Measurements from ENCODE around the gene ZC3H12D. TPM values are rescaled to one million over a fixed set of nuclear protein-coding genes. Genes with fewer than 3 reads are reported as not detected.

Gene ZC3H12D
- total and polyA plus RNA-seq, 2 experiments from 2014 or later, result 0.07 TPM; not detected in 1

DNA sequence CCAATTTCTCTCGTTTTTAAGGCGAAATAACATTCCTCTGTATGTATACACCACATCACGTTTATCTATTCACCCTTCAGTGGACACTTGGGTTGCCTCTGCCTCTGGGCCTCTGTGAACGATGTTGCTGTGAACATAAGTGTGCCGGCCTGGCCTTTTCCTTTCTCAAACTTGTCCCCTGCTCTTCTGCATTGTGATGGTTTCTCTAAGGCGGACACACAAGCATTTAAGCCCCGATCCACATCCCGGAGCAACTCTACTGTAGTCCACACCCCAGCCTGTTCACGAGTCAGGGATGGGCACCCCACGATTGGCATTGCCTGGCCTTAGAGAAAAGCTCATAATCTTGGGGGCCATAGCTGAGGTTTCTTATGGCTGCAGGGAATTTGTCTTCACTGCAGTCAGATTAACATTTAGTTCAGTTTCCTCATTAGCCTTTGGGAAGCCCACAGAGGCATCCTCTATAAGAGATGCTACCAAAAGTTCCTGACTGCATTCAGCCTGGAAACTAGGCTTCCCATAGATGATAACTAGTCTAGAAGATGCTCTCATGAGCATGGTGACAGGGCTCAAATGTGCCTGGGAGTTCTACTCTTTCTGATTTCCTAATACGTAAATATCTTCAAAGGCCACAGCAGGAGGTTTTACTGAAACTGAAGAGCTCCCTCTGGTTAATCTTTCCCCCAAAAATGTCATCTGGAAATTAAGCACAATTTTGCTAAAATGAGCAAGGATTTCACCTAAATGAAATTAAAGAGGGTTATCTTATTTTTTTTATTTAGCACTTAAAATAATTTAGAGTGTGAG lies 762 bp downstream of the ZC3H12D start (continued):
- TF ChIP-seq, protein P1, sequence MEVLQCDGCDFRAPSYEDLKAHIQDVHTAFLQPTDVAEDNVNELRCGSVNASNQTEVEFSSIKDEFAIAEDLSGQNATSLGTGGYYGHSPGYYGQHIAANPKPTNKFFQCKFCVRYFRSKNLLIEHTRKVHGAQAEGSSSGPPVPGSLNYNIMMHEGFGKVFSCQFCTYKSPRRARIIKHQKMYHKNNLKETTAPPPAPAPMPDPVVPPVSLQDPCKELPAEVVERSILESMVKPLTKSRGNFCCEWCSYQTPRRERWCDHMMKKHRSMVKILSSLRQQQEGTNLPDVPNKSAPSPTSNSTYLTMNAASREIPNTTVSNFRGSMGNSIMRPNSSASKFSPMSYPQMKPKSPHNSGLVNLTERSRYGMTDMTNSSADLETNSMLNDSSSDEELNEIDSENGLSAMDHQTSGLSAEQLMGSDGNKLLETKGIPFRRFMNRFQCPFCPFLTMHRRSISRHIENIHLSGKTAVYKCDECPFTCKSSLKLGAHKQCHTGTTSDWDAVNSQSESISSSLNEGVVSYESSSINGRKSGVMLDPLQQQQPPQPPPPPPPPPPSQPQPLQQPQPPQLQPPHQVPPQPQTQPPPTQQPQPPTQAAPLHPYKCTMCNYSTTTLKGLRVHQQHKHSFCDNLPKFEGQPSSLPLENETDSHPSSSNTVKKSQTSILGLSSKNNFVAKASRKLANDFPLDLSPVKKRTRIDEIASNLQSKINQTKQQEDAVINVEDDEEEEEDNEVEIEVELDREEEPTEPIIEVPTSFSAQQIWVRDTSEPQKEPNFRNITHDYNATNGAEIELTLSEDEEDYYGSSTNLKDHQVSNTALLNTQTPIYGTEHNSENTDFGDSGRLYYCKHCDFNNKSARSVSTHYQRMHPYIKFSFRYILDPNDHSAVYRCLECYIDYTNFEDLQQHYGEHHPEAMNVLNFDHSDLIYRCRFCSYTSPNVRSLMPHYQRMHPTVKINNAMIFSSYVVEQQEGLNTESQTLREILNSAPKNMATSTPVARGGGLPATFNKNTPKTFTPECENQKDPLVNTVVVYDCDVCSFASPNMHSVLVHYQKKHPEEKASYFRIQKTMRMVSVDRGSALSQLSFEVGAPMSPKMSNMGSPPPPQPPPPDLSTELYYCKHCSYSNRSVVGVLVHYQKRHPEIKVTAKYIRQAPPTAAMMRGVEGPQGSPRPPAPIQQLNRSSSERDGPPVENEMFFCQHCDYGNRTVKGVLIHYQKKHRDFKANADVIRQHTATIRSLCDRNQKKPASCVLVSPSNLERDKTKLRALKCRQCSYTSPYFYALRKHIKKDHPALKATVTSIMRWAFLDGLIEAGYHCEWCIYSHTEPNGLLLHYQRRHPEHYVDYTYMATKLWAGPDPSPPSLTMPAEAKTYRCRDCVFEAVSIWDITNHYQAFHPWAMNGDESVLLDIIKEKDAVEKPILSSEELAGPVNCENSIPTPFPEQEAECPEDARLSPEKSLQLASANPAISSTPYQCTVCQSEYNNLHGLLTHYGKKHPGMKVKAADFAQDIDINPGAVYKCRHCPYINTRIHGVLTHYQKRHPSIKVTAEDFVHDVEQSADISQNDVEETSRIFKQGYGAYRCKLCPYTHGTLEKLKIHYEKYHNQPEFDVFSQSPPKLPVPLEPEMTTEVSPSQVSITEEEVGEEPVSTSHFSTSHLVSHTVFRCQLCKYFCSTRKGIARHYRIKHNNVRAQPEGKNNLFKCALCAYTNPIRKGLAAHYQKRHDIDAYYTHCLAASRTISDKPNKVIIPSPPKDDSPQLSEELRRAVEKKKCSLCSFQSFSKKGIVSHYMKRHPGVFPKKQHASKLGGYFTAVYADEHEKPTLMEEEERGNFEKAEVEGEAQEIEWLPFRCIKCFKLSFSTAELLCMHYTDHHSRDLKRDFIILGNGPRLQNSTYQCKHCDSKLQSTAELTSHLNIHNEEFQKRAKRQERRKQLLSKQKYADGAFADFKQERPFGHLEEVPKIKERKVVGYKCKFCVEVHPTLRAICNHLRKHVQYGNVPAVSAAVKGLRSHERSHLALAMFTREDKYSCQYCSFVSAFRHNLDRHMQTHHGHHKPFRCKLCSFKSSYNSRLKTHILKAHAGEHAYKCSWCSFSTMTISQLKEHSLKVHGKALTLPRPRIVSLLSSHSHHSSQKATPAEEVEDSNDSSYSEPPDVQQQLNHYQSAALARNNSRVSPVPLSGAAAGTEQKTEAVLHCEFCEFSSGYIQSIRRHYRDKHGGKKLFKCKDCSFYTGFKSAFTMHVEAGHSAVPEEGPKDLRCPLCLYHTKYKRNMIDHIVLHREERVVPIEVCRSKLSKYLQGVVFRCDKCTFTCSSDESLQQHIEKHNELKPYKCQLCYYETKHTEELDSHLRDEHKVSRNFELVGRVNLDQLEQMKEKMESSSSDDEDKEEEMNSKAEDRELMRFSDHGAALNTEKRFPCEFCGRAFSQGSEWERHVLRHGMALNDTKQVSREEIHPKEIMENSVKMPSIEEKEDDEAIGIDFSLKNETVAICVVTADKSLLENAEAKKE (CRISPR knock-in tag; IDR thresholded peaks at IDR 0.05), result no peak
- TF ChIP-seq ZNF114 (CRISPR knock-in tag; IDR thresholded peaks at IDR 0.05) (no peak), EZH2phosphoT487 (IDR thresholded peaks at IDR 0.05; ENCODE audit: unreplicated experiment) (no peak)
- TF ChIP-seq, protein P2, sequence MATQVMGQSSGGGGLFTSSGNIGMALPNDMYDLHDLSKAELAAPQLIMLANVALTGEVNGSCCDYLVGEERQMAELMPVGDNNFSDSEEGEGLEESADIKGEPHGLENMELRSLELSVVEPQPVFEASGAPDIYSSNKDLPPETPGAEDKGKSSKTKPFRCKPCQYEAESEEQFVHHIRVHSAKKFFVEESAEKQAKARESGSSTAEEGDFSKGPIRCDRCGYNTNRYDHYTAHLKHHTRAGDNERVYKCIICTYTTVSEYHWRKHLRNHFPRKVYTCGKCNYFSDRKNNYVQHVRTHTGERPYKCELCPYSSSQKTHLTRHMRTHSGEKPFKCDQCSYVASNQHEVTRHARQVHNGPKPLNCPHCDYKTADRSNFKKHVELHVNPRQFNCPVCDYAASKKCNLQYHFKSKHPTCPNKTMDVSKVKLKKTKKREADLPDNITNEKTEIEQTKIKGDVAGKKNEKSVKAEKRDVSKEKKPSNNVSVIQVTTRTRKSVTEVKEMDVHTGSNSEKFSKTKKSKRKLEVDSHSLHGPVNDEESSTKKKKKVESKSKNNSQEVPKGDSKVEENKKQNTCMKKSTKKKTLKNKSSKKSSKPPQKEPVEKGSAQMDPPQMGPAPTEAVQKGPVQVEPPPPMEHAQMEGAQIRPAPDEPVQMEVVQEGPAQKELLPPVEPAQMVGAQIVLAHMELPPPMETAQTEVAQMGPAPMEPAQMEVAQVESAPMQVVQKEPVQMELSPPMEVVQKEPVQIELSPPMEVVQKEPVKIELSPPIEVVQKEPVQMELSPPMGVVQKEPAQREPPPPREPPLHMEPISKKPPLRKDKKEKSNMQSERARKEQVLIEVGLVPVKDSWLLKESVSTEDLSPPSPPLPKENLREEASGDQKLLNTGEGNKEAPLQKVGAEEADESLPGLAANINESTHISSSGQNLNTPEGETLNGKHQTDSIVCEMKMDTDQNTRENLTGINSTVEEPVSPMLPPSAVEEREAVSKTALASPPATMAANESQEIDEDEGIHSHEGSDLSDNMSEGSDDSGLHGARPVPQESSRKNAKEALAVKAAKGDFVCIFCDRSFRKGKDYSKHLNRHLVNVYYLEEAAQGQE (IDR thresholded peaks at IDR 0.05; ENCODE audit: unreplicated experiment), result no peak

DNA sequence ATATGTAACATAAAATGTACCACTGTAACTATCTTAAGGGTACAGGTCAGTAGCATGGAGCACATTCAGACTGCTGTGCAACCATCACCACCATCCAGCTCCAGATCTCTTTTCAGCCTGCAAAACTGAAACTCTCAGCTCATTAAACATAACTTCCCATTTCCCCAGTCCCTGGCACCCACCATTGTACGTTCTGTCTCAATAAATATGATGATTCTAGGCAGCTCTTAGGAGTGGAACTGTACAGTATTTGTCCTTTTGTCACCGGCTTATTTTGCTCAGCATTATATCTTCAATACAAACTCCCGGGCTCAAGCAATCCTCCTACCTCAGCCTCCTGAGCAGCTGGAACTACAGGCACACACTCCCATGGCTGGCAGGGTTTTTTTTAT lies 1.5 kb downstream of the ZC3H12D start:
- no peaks in the 10 kb centered on the region for H3K36me3 Mint-ChIP-seq (ENCODE audit: low read depth)
- Histone ChIP-seq H4K20me1 (replicated peaks; ENCODE audit: insufficient read depth) (no peaks in the 10 kb centered on the region), H3F3A (replicated peaks; ENCODE audit: low read depth) (no peaks in the 10 kb centered on the region), H3K27ac (ENCODE audit: low read depth) (no peak overlapping the region), H3K4me1 (ENCODE audit: insufficient read depth) (no peaks in the 10 kb centered on the region), H3K36me3 (ENCODE audit: insufficient read depth) (no peaks in the 10 kb centered on the region), H3K4me2 (no peak overlapping the region), H3K79me2 (replicated peaks; ENCODE audit: insufficient read depth) (no peaks in the 10 kb centered on the region), H3K27me3 (ENCODE audit: insufficient read depth) (no peaks in the 10 kb centered on the region), H2AFZ (no peak overlapping the region), H3K4me3 (no peak overlapping the region), H3K9me2 (ENCODE audit: insufficient read depth) (no peaks in the 10 kb centered on the region)
- no peak for DNase-seq (ENCODE audit: low spot score)
- no peak overlapping the region for H3K4me3 Mint-ChIP-seq
- no peak overlapping the region for H3K27ac Mint-ChIP-seq
- H3K27me3 Mint-ChIP-seq (ENCODE audit: insufficient read depth, low read depth, poor library complexity), result peaks cover 6% of the 10 kb centered on the region
- H3K9me3 Mint-ChIP-seq, result no peaks in the 10 kb centered on the region
- H3K4me1 Mint-ChIP-seq, result peaks cover 11% of the 10 kb centered on the region
- ATAC-seq, result no peak
- TF ChIP-seq ZNF114 (CRISPR knock-in tag; IDR thresholded peaks at IDR 0.05) (no peak), EZH2phosphoT487 (IDR thresholded peaks at IDR 0.05; ENCODE audit: unreplicated experiment) (no peak), CREB1 (CRISPR knock-in tag; IDR thresholded peaks at IDR 0.05; ENCODE audit: low read depth) (no peak), EZH2 (IDR thresholded peaks at IDR 0.05; ENCODE audit: low read depth, unreplicated experiment) (no peak), NANOG (IDR thresholded peaks at IDR 0.05; ENCODE audit: borderline replicate concordance) (no peak), JUNB (IDR thresholded peaks at IDR 0.05; ENCODE audit: unreplicated experiment) (no peak)
- TF ChIP-seq, protein P3, sequence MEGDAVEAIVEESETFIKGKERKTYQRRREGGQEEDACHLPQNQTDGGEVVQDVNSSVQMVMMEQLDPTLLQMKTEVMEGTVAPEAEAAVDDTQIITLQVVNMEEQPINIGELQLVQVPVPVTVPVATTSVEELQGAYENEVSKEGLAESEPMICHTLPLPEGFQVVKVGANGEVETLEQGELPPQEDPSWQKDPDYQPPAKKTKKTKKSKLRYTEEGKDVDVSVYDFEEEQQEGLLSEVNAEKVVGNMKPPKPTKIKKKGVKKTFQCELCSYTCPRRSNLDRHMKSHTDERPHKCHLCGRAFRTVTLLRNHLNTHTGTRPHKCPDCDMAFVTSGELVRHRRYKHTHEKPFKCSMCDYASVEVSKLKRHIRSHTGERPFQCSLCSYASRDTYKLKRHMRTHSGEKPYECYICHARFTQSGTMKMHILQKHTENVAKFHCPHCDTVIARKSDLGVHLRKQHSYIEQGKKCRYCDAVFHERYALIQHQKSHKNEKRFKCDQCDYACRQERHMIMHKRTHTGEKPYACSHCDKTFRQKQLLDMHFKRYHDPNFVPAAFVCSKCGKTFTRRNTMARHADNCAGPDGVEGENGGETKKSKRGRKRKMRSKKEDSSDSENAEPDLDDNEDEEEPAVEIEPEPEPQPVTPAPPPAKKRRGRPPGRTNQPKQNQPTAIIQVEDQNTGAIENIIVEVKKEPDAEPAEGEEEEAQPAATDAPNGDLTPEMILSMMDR (conservative IDR thresholded peaks at IDR 0.05; ENCODE audit: low read depth in 2 of 2), result no peak
